SK-N-SH (cell line): ENCODE measurements around the gene CDC42SE2.

Experiments used
- EP300 ChIP-seq, 2 experiments: IDR thresholded peaks; 2 replicates each; pipeline versions ENCODE4 v1.4.0 to v1.6.1; 2012; ENCODE audit warnings: borderline replicate concordance in 1 of 2, low read depth in 1 of 2, low read length in 1 of 2
- GATA2 ChIP-seq: sonication (generic); formaldehyde crosslinking; IDR thresholded peaks from 2 replicates; pipeline ENCODE4 v1.5.0; 2020; ENCODE audit warnings: mild to moderate bottlenecking, missing genetic modification reagents
- YY1 ChIP-seq: IDR thresholded peaks from 2 replicates; pipeline ENCODE4 v1.4.0; 2012; ENCODE audit warnings: low read depth, mild to moderate bottlenecking
- TF ChIP-seq, protein P1 (sequence below): IDR thresholded peaks from 2 replicates; pipeline ENCODE4 v1.4.0; 2012; ENCODE audit warnings: low read depth

DNA sequence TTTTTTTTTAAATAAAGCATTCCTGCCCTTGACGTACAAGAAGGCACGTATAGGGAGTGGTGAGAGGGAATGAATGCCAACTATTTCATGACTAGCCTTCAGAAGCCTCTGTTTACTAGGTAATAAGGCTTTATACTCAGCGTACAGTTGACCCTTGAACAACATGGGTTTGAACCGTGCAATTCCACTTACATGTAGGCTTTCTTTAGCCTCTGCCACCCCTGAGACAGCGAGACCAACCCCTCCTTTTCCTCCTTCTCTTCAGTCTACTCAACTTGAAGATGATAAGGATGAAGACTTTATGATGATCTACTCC is 22.5 kb downstream of the CDC42SE2 start:
- TF ChIP-seq YY1: no peak
- TF ChIP-seq, protein P1, sequence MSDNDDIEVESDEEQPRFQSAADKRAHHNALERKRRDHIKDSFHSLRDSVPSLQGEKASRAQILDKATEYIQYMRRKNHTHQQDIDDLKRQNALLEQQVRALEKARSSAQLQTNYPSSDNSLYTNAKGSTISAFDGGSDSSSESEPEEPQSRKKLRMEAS: no peak
- TF ChIP-seq GATA2: no peak
- TF ChIP-seq EP300 (IDR thresholded peaks at IDR 0.05; ENCODE audit: borderline replicate concordance in 1 of 2, low read depth in 1 of 2, low read length in 1 of 2): no peak
